OCI-LY1 (cell line): Measurements from ENCODE around the gene SLC24A3.

Experiments
- EZH2 ChIP-seq: fragments of 200-600 bp; sonication (generic), shearing (Covaris generic); IDR thresholded peaks from 2 replicates; pipeline ENCODE4 v1.8.0; 2017; ENCODE audit warnings: borderline replicate concordance, mixed run types, mild to moderate bottlenecking, antibody characterized with exemption, low read length, moderate library complexity, mixed read lengths
- TF ChIP-seq, protein P1 (sequence below): fragments of 200-600 bp; sonication (generic), shearing (Covaris generic); IDR thresholded peaks from 2 replicates; pipeline ENCODE4 v1.5.1; 2017; ENCODE audit warnings: mild to moderate bottlenecking, antibody characterized with exemption, low read length, moderate library complexity, mixed read lengths

DNA sequence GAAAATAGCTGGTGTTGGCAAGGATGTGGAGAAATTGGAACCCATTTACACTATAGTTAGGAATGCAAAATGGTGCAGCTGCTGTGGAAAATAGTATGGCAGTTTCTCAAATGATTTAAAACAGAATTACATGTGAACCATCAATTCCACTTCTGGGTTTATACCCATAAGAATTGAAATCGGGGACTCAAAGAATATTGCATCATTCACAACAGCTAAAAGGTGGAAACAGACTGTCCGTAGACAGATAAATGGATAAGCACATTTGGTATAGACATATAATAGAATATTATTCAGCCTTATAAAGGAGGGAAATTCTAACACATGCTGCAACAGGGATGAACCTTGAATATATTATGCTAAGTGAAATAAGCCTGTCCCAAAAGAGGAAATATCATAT is 355.7 kb downstream of the SLC24A3 start:
- TF ChIP-seq, protein P1, sequence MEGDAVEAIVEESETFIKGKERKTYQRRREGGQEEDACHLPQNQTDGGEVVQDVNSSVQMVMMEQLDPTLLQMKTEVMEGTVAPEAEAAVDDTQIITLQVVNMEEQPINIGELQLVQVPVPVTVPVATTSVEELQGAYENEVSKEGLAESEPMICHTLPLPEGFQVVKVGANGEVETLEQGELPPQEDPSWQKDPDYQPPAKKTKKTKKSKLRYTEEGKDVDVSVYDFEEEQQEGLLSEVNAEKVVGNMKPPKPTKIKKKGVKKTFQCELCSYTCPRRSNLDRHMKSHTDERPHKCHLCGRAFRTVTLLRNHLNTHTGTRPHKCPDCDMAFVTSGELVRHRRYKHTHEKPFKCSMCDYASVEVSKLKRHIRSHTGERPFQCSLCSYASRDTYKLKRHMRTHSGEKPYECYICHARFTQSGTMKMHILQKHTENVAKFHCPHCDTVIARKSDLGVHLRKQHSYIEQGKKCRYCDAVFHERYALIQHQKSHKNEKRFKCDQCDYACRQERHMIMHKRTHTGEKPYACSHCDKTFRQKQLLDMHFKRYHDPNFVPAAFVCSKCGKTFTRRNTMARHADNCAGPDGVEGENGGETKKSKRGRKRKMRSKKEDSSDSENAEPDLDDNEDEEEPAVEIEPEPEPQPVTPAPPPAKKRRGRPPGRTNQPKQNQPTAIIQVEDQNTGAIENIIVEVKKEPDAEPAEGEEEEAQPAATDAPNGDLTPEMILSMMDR: no peak
- no peak for TF ChIP-seq EZH2
